HG03135 (cell line): ENCODE data around the gene ARL5C.
A peak's percentile ranks its signal among the peaks of the same experiment; 100 is the strongest.

ENCODE experiments used
- ATAC-seq: cut with Tn5 transposase; IDR thresholded peaks from one replicate; pipeline ENCODE4 v1.9.1; 2021; ENCODE audit warnings: mild to moderate bottlenecking, moderate library complexity; ENCODE audit not compliant: unreplicated experiment

The ARL5C gene

GRCh38 chr17:39165841-39166349 lies at the start of gene ARL5C:
Gene ARL5C, minus strand, starts transcription at chr17:39166161. Its CDS starts 401 bp downstream, at chr17:39165760.
- ATAC-seq = no peak

- ATAC-seq = no peak
Observed at GRCh38 chr17:39213852-39214251, 47.9 kb upstream of the ARL5C start.

GRCh38 chr17:39212841-39213480 lies 47.0 kb upstream of the ARL5C start:
- ATAC-seq = no peak

- no peak for ATAC-seq
Observed at GRCh38 chr17:39212195-39212810, 46.3 kb upstream of the ARL5C start.

- ATAC-seq = no peak
Observed at GRCh38 chr17:39210093-39210434, 44.1 kb upstream of the ARL5C start.

- ATAC-seq = no peak
Observed at GRCh38 chr17:39209317-39210092, 43.5 kb upstream of the ARL5C start.

GRCh38 chr17:39208893-39209292 lies 42.9 kb upstream of the ARL5C start:
- no peak for ATAC-seq

- no peak for ATAC-seq
Observed at GRCh38 chr17:39208136-39208535, 42.2 kb upstream of the ARL5C start.

GRCh38 chr17:39205112-39205526 lies 39.2 kb upstream of the ARL5C start:
- no peak for ATAC-seq

- no peak for ATAC-seq
Observed at GRCh38 chr17:39204245-39204644, 38.3 kb upstream of the ARL5C start.

GRCh38 chr17:39200957-39201510 lies 35.1 kb upstream of the ARL5C start:
- ATAC-seq = no peak

GRCh38 chr17:39200070-39200879 lies 34.3 kb upstream of the ARL5C start, which contains the start of gene RPL19:
Gene RPL19, plus strand, starts transcription at chr17:39200283. Its CDS starts 62 bp downstream, at chr17:39200345.
- peak; percentile 65 for ATAC-seq

GRCh38 chr17:39199820-39200069 lies 33.8 kb upstream of the ARL5C start:
- ATAC-seq = peak; percentile 52

- no peak for ATAC-seq
Observed at GRCh38 chr17:39198186-39198566, 32.2 kb upstream of the ARL5C start.

GRCh38 chr17:39197380-39198185 lies 31.6 kb upstream of the ARL5C start, which contains the start of gene CACNB1:
Gene CACNB1, minus strand, starts transcription at chr17:39197669. Its CDS starts 174 bp downstream, at chr17:39197495.
- no peak for ATAC-seq

- ATAC-seq = no peak
Observed at GRCh38 chr17:39196808-39197291, 30.9 kb upstream of the ARL5C start.

- ATAC-seq = no peak
Observed at GRCh38 chr17:39196241-39196807, 30.4 kb upstream of the ARL5C start.

- ATAC-seq = no peak
Observed at GRCh38 chr17:39195568-39196160, 29.7 kb upstream of the ARL5C start.

GRCh38 chr17:39194985-39195524 lies 29.1 kb upstream of the ARL5C start:
- ATAC-seq = no peak
